Activated T-cell treated with anti-CD3 and anti-CD28 coated beads for 48 hours (primary cell): Measurements from ENCODE around the gene RNF212.

Experiments
- DNase-seq: peaks from one replicate; pipeline ENCODE4 v3.0.0-alpha.2; 2020; ENCODE audit warnings: low read depth

RNF212 gene

DNA sequence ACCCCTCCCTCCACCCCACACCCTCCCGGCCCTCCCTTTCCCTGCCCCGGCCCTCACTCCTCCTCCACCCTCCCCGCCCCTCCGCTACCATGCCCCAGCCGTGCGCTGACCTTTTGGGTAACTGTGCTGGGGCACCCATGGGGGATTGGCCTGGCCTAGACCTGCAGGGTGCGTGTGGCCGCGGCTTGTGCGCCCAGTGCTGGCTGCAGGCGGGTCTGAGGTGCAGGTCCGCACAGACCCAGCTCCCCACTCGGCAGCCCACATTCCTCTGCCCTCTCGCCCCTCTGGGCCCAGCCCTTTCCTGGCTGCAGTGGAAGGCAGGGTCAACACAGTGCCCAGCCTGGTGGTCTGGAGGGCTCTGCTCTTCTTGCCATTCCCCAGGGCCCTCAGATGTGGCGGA is 77.3 kb downstream of the RNF212 start:
- DNase-seq: no peak

DNA sequence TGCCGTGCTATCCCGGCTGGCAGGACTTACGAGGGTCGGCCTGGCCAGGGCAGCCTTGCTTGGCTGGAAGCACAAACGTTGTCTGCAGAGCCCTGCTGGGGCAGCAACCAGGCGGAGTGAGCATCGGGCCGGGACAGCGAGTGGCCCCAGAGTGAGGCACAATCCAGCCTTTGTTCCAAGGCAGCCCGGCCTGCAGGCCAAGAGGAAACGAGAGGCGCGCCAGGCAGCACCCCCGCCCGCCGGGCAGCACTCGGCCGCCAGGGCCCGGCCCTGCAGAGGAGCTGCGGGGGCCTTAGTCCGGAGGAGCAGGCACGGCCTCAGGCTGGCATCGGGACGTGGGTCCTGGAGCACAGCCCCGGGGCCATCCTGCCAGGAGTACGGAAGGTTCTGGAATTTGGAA is 77.9 kb downstream of the RNF212 start:
- no peak for DNase-seq

DNA sequence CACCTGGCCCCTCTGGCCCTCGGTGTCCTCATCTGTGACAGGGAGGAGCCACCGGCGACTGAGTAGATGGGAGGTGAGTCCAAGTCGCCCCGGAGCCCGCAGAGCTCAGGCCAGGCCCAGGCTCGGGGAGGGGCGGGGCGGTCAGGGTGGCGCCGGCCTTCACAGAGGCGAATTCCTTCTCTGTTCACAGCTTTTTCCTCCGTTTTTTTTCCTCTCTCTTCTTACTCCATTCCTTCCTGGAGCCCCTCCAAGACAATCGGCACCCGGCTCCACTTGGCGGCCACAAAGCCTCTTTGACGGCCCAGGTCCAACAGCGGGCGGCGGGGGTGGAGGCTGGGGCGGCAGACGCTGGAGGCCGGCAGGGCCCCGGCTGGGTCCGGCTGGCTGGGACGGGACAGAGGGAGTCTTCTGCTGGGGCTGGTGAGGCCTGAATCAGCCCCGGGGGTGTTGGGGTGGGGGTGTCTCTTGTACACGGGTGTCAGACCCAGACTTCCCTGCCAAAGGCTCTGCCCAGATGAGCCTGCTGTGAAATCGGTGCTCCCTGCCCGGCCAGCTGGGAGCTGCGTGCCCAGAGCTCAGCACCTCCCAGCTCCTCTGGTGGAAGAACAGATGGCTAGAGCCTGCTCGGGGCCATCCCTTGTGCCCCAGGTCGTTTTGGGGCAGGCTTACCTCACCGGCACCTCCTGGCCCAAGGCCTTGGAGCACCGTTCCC is 79.4 kb downstream of the RNF212 start:
- no peak for DNase-seq

- DNase-seq: no peak
These were observed 80.5 kb downstream of the RNF212 start for GRCh38 chr4:1032861-1033260.

DNA sequence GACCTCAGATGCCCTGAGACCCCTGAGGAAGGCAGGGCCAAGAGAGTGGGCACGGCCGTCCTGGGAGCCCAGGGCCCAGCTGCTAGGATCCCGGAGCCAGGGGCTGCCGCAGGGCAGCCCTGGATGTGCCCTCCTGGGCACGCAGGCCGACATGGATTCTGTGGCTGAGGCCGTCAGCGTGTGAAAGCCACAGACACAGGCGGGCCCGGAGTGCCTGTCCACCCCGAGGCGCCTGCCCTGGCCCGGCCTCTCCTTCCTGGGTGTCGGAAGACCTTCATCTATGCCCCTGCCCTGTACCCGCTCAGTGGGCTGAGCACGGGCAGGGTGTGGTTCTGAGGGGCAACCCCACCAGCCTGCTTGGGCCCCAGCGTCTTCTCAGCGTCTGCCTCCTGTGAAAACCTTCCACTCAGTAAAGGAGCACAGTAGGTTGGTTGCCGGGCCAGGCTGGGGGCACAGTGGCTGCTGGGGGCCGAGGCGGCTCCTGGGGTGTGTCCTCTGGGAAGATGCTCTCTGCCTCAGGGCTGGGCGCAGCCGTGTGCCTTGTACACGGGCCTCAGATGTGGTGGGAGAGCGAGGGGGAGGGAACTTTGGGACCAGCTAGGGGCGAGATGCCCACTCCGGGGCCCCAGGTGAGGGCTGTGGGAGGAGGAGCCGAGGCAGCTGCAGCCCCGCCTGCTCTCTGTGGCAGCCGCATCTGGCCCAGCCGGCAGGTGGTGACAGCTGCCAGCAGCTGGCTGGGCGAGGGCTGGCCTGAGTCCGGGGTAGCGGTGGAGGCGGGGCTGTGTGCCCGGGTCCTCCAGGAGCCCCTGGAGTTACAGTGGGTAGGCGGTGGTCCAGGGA is 81.2 kb downstream of the RNF212 start:
- no peak for DNase-seq

DNA sequence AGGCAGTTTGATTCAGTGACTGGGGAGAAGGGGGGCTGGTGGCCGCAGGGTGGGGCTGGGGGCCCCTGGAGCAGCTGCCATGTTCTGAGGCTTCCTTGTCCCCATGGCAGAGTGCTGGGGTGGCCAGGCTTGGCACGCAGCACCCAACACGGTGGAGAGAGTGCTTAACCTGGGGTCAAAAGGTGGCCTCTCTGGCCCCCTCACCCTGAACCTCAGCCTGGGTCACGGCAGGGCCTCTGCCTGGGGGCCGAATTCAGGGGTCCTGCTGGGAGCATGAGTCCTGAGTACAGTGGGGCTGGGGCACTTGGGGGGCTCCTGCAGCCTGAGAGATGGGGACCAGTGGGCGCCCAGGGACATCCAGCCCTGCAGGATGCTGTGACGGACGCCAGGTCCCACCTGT is 82.0 kb downstream of the RNF212 start:
- DNase-seq: no peak

DNA sequence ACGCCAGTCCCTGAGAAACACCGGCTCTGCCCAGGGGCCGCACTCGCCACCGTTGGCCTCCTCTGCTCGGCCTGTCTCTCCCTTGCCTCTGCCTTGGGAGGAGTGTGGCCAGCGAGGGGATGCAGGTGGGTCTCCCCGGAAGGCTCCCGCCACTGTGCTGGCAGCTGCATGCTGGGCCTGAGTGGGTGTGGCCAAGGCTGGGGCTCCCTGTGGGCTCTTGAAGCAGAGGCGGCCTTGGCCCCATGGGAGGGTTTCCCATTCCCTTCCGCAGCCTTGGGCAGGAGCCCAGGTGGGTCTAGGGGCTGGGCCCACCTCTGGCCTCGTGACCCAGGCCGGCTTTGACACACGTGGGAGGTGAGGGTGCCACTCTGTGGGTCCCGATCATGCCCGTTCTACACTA is 82.8 kb downstream of the RNF212 start:
- DNase-seq: no peak

- no peak for DNase-seq
These were observed 83.3 kb downstream of the RNF212 start for GRCh38 chr4:1030031-1030430.

DNA sequence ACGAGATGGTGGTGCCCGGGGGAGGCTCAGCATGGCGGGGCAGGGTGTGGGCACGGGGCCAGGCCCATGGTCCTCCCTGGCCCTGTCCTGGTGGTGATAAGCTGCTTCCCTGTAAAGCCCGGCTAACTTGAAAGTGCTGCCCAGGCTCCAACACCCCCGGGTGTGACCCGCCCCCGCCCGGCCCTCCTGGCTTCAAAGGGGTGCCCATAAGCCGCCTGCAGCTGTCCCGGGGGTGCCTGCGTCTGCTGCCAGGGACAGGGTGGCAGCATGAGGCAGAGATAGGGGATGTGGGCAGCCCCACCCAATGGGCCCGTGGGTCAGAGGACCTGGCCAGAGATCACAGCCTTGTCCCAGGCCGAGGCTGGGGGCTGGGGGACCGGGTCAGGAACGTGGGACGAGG is 83.8 kb downstream of the RNF212 start:
- no peak for DNase-seq

GRCh38 chr4:1028574-1029220 is 84.7 kb downstream of the RNF212 start:
- no peak for DNase-seq

GRCh38 chr4:1027915-1028238 is 85.5 kb downstream of the RNF212 start:
- no peak for DNase-seq

DNA sequence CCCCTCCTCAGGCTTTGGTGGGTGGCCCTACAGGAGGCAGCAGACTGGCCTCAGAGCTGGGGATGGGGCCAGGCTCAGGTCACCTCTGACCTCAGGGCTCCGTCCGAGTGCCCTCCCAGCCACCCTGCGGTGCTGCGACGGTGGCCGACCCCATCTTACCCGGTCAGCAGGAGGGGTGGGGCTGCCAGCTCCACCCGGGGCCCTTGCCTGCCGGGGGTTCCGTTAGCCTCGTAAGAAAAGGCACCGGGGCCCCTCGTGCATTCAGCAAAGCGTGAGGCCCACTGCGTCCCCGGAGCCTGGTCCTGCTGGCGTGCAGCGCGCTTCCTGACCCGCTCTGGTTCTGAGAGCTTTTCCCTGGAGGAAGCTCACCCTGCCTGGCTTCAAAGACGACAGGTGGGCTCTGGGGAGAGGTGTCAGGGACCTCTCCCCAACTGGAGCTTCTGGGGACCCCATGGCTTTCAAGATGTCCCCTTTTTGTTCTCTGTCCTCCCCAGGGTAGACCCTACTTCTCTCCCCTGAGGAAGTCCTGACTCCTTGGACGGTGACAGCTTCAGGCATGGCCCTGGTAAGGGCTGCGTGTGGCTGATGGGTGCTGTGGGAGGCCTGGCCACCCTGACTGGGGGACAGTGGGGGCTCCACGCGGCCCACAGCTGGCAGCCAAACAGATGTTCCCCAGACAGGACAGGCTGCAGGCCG is 86.0 kb downstream of the RNF212 start:
- DNase-seq: no peak

GRCh38 chr4:1026115-1026514 is 87.2 kb downstream of the RNF212 start:
- DNase-seq: peak; percentile 41

GRCh38 chr4:1024882-1025545 is 88.3 kb downstream of the RNF212 start:
- DNase-seq: no peak

DNA sequence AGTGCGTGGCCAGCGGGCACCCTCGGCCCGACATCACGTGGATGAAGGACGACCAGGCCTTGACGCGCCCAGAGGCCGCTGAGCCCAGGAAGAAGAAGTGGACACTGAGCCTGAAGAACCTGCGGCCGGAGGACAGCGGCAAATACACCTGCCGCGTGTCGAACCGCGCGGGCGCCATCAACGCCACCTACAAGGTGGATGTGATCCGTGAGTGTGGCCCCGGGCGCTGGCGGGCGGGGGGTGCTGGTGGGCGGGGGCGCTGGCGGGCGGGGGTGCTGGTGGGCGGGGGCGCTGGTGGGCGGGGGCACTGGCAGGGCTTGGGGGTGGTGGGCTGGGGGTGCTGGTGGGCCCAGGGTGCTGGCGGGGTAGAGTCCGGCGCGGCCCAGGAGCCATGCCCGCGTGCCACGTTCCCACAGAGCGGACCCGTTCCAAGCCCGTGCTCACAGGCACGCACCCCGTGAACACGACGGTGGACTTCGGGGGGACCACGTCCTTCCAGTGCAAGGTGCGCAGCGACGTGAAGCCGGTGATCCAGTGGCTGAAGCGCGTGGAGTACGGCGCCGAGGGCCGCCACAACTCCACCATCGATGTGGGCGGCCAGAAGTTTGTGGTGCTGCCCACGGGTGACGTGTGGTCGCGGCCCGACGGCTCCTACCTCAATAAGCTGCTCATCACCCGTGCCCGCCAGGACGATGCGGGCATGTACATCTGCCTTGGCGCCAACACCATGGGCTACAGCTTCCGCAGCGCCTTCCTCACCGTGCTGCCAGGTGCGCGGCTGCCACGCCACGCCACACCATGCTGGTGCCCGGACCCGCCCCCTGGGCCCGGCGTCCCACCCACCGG is 89.2 kb downstream of the RNF212 start:
- no peak for DNase-seq

- no peak for DNase-seq
These were observed 90.2 kb downstream of the RNF212 start for GRCh38 chr4:1023075-1023640.

- DNase-seq: no peak
These were observed 90.7 kb downstream of the RNF212 start for GRCh38 chr4:1022739-1023066.

DNA sequence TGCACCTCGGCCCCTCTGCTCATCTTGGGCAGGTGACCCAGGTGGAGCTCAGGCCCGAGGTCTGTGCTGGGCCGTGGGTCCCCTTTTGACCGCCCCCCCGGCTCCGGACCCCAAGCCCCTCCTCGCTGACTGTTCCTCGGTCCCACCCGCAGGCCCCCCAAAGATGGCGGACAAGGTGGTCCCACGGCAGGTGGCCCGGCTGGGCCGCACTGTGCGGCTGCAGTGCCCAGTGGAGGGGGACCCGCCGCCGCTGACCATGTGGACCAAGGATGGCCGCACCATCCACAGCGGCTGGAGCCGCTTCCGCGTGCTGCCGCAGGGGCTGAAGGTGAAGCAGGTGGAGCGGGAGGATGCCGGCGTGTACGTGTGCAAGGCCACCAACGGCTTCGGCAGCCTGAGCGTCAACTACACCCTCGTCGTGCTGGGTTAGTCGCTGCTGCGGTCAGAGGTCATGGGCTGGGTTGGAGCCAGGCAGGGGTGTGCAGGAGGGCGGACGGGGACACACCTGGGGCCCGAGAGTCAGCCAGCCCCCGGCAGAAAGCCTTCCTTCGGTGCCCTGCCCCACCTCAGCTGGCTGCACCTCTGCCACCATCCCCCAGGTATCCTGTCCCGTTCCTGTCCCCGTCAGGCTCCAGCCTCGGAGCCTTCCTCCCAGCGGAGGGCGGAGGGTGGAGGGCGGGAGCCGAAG is 91.2 kb downstream of the RNF212 start:
- DNase-seq: no peak
